Hepatocyte (in vitro differentiated cells): ENCODE data around the gene CDC20. TPM values are rescaled to one million over a fixed set of nuclear protein-coding genes. Genes with fewer than 3 reads are reported as not detected.
A peak's percentile ranks its signal among the peaks of the same experiment; 100 is the strongest.

Source experiments
- DNase-seq: peaks from one replicate; pipeline ENCODE4 v3.0.0-alpha.2; 2016; ENCODE audit warnings: low spot score
- H2AFZ ChIP-seq: fragments of 200-600 bp; sonication (generic); 2 replicates; pipeline ENCODE4 v1.6.0; 2016; ENCODE audit warnings: antibody characterized with exemption, mild to moderate bottlenecking
- H3K27ac ChIP-seq: fragments of 200-600 bp; sonication (generic); 2 replicates; pipeline ENCODE4 v1.5.1; 2016; ENCODE audit warnings: mild to moderate bottlenecking
- H3K27me3 ChIP-seq: fragments of 200-600 bp; sonication (generic); 2 replicates; pipeline ENCODE4 v1.6.1; 2016
- H3K36me3 ChIP-seq: fragments of 200-600 bp; sonication (generic); replicated peaks from 2 replicates; pipeline ENCODE4 v1.5.1; 2016; ENCODE audit warnings: low read depth; ENCODE audit not compliant: insufficient read depth
- H3K4me1 ChIP-seq: fragments of 200-600 bp; sonication (generic); 2 replicates; pipeline ENCODE4 v1.5.1; 2016; ENCODE audit warnings: mild to moderate bottlenecking, moderate library complexity; ENCODE audit not compliant: insufficient read depth
- H3K4me2 ChIP-seq: fragments of 200-600 bp; sonication (generic); 2 replicates; pipeline ENCODE4 v1.6.0; 2016
- H3K4me3 ChIP-seq: fragments of 200-600 bp; sonication (generic); 2 replicates; pipeline ENCODE4 v1.5.1; 2016; ENCODE audit warnings: mild to moderate bottlenecking
- H3K79me2 ChIP-seq: fragments of 200-600 bp; sonication (generic); 2 replicates; pipeline ENCODE4 v1.6.0; 2017; ENCODE audit warnings: mild to moderate bottlenecking
- H3K9me2 ChIP-seq: fragments of 200-600 bp; sonication (generic); replicated peaks from 2 replicates; pipeline ENCODE4 v1.6.0; 2017; ENCODE audit warnings: mild to moderate bottlenecking; ENCODE audit not compliant: insufficient read depth
- H3K9me3 ChIP-seq: fragments of 200-600 bp; sonication (generic); 2 replicates; pipeline ENCODE4 v1.5.1; 2016; ENCODE audit warnings: low read depth, mild to moderate bottlenecking
- H4K20me1 ChIP-seq: fragments of 200-600 bp; sonication (generic); 2 replicates; pipeline ENCODE4 v1.6.0; 2016; ENCODE audit warnings: mild to moderate bottlenecking; ENCODE audit not compliant: insufficient read depth, poor library complexity, severe bottlenecking
- EZH2 ChIP-seq: fragments of 200-600 bp; sonication (generic); IDR thresholded peaks from 2 replicates; pipeline ENCODE4 v1.6.1; 2016; ENCODE audit warnings: antibody characterized with exemption, mild to moderate bottlenecking, borderline replicate concordance
- EZH2phosphoT487 ChIP-seq: fragments of 200-600 bp; sonication (generic); IDR thresholded peaks from one replicate; pipeline ENCODE4 v1.6.1; 2018; ENCODE audit warnings: antibody characterized with exemption, mild to moderate bottlenecking, low read depth, moderate library complexity; ENCODE audit not compliant: unreplicated experiment, severe bottlenecking
- WGBS: methylation state at CpG from one replicate; pipeline ENCODE4 v1.1.6; 2016; ENCODE audit warnings: low lambda C conversion rate; ENCODE audit errors: missing lambda C conversion rate; 5-methylcytosine and 5-hydroxymethylcytosine counted together
- polyA plus RNA-seq: library from polyadenylated mRNA; unstranded; fragments of >200 nt; fragmentation: Nextera tagmentation; extraction: Ambion mirVana; gene quantifications from 2 replicates; pipeline ENCODE4 v1.2.1, GENCODE V29; 2016
- total RNA-seq: library from RNA; depleted of rRNA; stranded (reverse); fragments of >200 nt; gene quantifications from 2 replicates; pipeline ENCODE4 v1.2.3, GENCODE V29; 2014
- TF ChIP-seq, protein P1 (sequence below): fragments of 200-600 bp; sonication (generic); IDR thresholded peaks from 2 replicates; pipeline ENCODE4 v1.5.1; 2016; ENCODE audit warnings: antibody characterized with exemption, mild to moderate bottlenecking; ENCODE audit not compliant: poor library complexity

The CDC20 gene
- total and polyA plus RNA-seq, 2 experiments from 2014 or later = 13.6 to 19.7 TPM

DNA sequence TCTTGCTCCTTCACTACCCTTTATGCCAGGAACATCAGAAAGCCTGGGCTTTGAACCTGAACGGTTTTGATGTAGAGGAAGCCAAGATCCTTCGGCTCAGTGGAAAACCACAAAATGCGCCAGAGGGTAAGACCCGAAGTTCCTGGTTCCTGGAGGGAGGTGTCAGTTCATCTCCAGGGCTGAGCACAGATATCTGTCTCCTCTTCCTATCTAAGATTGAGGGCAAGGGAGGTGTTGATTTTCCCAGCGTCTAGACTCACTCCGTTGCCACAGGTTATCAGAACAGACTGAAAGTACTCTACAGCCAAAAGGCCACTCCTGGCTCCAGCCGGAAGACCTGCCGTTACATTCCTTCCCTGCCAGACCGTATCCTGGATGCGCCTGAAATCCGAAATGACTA, 915 bp downstream of the CDC20 start:
- TF ChIP-seq EZH2 = no peak
- TF ChIP-seq, protein P1, sequence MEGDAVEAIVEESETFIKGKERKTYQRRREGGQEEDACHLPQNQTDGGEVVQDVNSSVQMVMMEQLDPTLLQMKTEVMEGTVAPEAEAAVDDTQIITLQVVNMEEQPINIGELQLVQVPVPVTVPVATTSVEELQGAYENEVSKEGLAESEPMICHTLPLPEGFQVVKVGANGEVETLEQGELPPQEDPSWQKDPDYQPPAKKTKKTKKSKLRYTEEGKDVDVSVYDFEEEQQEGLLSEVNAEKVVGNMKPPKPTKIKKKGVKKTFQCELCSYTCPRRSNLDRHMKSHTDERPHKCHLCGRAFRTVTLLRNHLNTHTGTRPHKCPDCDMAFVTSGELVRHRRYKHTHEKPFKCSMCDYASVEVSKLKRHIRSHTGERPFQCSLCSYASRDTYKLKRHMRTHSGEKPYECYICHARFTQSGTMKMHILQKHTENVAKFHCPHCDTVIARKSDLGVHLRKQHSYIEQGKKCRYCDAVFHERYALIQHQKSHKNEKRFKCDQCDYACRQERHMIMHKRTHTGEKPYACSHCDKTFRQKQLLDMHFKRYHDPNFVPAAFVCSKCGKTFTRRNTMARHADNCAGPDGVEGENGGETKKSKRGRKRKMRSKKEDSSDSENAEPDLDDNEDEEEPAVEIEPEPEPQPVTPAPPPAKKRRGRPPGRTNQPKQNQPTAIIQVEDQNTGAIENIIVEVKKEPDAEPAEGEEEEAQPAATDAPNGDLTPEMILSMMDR = no peak
- TF ChIP-seq EZH2phosphoT487 = no peak
- H3K9me3 ChIP-seq = no peaks in the 10 kb centered on the region
- H3K27ac ChIP-seq = peak overlapping the region; percentile 1
- H3K4me3 ChIP-seq = no peak overlapping the region
- no peaks in the 10 kb centered on the region for H4K20me1 ChIP-seq
- H3K9me2 ChIP-seq = no peaks in the 10 kb centered on the region
- DNase-seq = no peak
- no peaks in the 10 kb centered on the region for H3K36me3 ChIP-seq
- H2AFZ ChIP-seq = no peak overlapping the region
- no peaks in the 10 kb centered on the region for H3K4me1 ChIP-seq
- WGBS = 54% methylated on average over 11 of the region's 11 CpGs
- H3K79me2 ChIP-seq = peaks cover 10% of the 10 kb centered on the region
- H3K4me2 ChIP-seq = peak overlapping the region; percentile 89
- H3K27me3 ChIP-seq = no peaks in the 10 kb centered on the region

DNA sequence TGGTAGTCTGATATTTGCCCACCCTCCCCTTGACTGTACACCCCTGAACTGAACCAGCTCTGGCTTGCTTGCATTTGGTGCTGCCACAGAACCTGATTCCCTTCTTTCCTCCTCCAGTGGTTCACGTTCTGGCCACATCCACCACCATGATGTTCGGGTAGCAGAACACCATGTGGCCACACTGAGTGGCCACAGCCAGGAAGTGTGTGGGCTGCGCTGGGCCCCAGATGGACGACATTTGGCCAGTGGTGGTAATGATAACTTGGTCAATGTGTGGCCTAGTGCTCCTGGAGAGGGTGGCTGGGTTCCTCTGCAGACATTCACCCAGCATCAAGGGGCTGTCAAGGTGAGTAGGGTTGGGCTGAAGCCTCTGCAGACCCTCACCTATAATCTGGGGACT, 1.8 kb downstream of the CDC20 start:
- H3K4me1 ChIP-seq = no peaks in the 10 kb centered on the region
- peaks cover 19% of the 10 kb centered on the region for H3K79me2 ChIP-seq
- H3K9me2 ChIP-seq = no peaks in the 10 kb centered on the region
- WGBS = 90% methylated on average over 4 of the region's 4 CpGs
- no peaks in the 10 kb centered on the region for H4K20me1 ChIP-seq
- DNase-seq = no peak
- H3K36me3 ChIP-seq = no peaks in the 10 kb centered on the region
- H3K27ac ChIP-seq = no peak overlapping the region
- H3K27me3 ChIP-seq = no peaks in the 10 kb centered on the region
- peak overlapping the region; percentile 89 for H3K4me2 ChIP-seq
- no peak overlapping the region for H2AFZ ChIP-seq
- no peak overlapping the region for H3K4me3 ChIP-seq
- no peaks in the 10 kb centered on the region for H3K9me3 ChIP-seq
- TF ChIP-seq EZH2phosphoT487 = no peak
- TF ChIP-seq, protein P1 = no peak
- no peak for TF ChIP-seq EZH2

DNA sequence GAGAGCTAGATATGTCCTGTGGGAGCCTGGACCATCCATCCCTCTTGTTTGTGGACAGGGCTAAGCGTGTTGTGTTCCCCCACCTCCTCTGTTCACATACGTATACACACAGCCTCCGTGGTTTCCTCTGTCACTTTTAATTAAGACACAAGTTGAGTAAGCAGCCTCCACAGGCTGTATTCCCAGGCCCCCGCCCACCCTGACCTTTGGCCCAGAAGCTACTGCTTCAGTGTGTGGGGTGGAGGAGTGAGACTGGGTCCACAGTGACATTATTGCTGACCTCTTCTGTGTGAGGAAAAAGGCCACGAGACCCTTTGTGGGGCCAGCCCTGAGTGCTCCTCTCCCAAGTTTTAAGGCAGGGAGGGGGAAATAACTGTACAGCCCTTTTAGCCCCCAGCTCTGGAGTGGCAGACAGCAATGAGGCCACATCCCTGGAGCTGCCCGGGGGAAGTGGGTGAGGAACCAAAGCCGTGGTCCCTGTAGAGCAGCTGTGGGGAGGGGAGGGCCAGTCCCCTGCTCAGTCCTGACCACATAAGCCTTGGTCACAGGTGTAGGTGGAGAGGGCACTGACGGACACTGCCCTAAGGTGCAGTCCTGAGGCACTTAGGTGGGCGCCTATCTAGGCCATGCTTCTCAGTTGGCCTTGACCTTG, 4.6 kb downstream of the CDC20 start:
- H3K9me2 ChIP-seq = no peaks in the 10 kb centered on the region
- H4K20me1 ChIP-seq = peaks cover 3% of the 10 kb centered on the region
- H3K4me3 ChIP-seq = no peak overlapping the region
- TF ChIP-seq EZH2 = no peak
- TF ChIP-seq, protein P1 = no peak
- no peak for TF ChIP-seq EZH2phosphoT487
- H3K36me3 ChIP-seq = no peaks in the 10 kb centered on the region
- no peak overlapping the region for H2AFZ ChIP-seq
- H3K4me2 ChIP-seq = no peak overlapping the region
- H3K27ac ChIP-seq = no peak overlapping the region
- WGBS = 74% methylated on average over 9 of the region's 9 CpGs
- no peak for DNase-seq
- peaks cover 6% of the 10 kb centered on the region for H3K4me1 ChIP-seq
- H3K27me3 ChIP-seq = no peaks in the 10 kb centered on the region
- H3K9me3 ChIP-seq = no peaks in the 10 kb centered on the region
- peaks cover 36% of the 10 kb centered on the region for H3K79me2 ChIP-seq
